Gastroesophageal sphincter (tissue), 4 donors: ENCODE results near the gene TMEM60. TPM values are rescaled to one million over a fixed set of nuclear protein-coding genes. Genes with fewer than 3 reads are reported as not detected.

Experiments
- ATAC-seq: fragments of 150-250 bp; one replicate; pipeline ENCODE4 v1.9.1; 2016; ENCODE audit warnings: mild to moderate bottlenecking, moderate library complexity
- H3K27ac ChIP-seq, 4 donors: fragments of 200-600 bp; sonication (generic) in 3 of 4; 1 replicate in 3 of 4; 2 replicates in 1 of 4; pipeline ENCODE4 v1.5.1; 2016 to 2019
- H3K27me3 ChIP-seq: fragments of 200-600 bp; sonication (generic); one replicate; pipeline ENCODE4 v1.5.1; 2019
- H3K36me3 ChIP-seq, 2 donors: fragments of 200-600 bp; sonication (generic); one replicate each; pipeline ENCODE4 v1.5.1; 2019; ENCODE audit warnings: control low read depth in 1 of 2
- H3K4me1 ChIP-seq, 3 donors: fragments of 200-600 bp; sonication (generic); 1 replicate in 2 of 3; 2 replicates in 1 of 3; pipeline ENCODE4 v1.5.1; 2016 to 2019; ENCODE audit warnings: control low read depth in 2 of 3
- H3K4me3 ChIP-seq, 2 donors: fragments of 200-600 bp; sonication (generic); one replicate each; pipeline ENCODE4 v1.5.1; 2019; ENCODE audit warnings: mild to moderate bottlenecking in 1 of 2, moderate library complexity in 1 of 2
- H3K9me3 ChIP-seq, 3 donors: fragments of 200-600 bp; sonication (generic); one replicate each; pipeline ENCODE4 v1.5.1; 2017 to 2019; ENCODE audit warnings: control low read depth in 2 of 3
- CTCF ChIP-seq, 4 experiments: fragments of 200-600 bp in 2 of 4; fragments of 450-650 bp in 2 of 4; sonication (generic) in 1 of 4; IDR thresholded peaks; one replicate each; pipeline ENCODE4 v1.5.1; 2017 to 2019; ENCODE audit warnings: antibody characterized with exemption in 4 of 4, mild to moderate bottlenecking in 2 of 4, moderate library complexity in 2 of 4
- EP300 ChIP-seq: sonication (generic); formaldehyde crosslinking; IDR thresholded peaks from one replicate; pipeline ENCODE4 v1.6.1; 2017; ENCODE audit warnings: antibody characterized with exemption, mild to moderate bottlenecking
- POLR2A ChIP-seq, 2 donors: fragments of 450-650 bp; IDR thresholded peaks; one replicate each; pipeline ENCODE4 v1.6.1; 2017; ENCODE audit warnings: antibody characterized with exemption in 2 of 2, mild to moderate bottlenecking in 2 of 2, moderate library complexity in 1 of 2
- POLR2AphosphoS5 ChIP-seq: sonication (generic); formaldehyde crosslinking; IDR thresholded peaks from one replicate; pipeline ENCODE4 v1.6.1; 2017; ENCODE audit warnings: antibody characterized with exemption
- WGBS, 2 donors: methylation state at CpG; one replicate each; pipeline ENCODE4 v1.1.5; 2018; ENCODE audit warnings: low coverage in 1 of 2; 5-methylcytosine and 5-hydroxymethylcytosine counted together
- total RNA-seq, 4 donors: library from RNA; depleted of rRNA; stranded (reverse); fragments of >200 nt; gene quantifications; one replicate each; pipeline ENCODE4 v1.1.0, GENCODE V29; 2016

Gene TMEM60
- total RNA-seq, 4 donors from 2014 or later, result 10.6 to 15.7 (median 13.9) TPM

DNA sequence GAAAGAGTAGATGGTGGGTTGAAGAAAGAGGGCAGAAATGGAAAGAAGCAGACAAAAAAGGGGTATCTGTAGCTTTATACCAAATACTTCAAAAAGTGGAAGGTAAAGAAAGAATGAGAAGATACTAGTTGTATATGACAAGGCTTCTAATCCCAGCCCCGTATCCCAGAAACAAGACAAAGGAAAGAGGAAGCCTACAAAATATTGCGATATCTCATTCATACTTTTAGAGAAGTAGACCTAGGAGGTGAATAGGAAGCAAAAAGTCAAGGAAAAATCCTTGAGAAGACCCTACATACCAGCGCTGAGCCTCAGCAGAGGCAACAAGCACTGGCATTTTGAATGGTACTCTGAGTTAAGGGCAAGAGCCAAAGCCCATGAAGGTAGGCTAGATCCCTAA lies 26.9 kb upstream of the TMEM60 start:
- TF ChIP-seq POLR2AphosphoS5 (no peak), CTCF (IDR thresholded peaks at IDR 0.05) (no peak), POLR2A (IDR thresholded peaks at IDR 0.05) (no peak)
- 85% methylated on average over 2 of the region's 3 CpGs; no CpG with 5 or more reads in 1 of the 2 donors for WGBS, 2 donors
- Histone ChIP-seq H3K27ac (no peak overlapping the region), H3K27me3 (no peaks in the 10 kb centered on the region), H3K9me3 (peaks cover 0 to 37% (median 0%) of the 10 kb centered on the region in 3 donors), H3K36me3 (peaks cover 0 to 2% of the 10 kb centered on the region in 2 donors), H3K4me3 (no peak overlapping the region), H3K4me1 (no peaks in the 10 kb centered on the region)
- ATAC-seq, result no peak

GRCh38 chr7:77824636-77825035 lies 26.4 kb upstream of the TMEM60 start:
- no peak overlapping the region for H3K27ac ChIP-seq
- WGBS, 2 donors, result 92 to 100% methylated on average over 3 to 5 of the region's 5 CpGs
- TF ChIP-seq POLR2AphosphoS5, result no peak
- no peak for TF ChIP-seq CTCF (IDR thresholded peaks at IDR 0.05)
- no peak for TF ChIP-seq EP300
- TF ChIP-seq POLR2A (IDR thresholded peaks at IDR 0.05), result no peak

DNA sequence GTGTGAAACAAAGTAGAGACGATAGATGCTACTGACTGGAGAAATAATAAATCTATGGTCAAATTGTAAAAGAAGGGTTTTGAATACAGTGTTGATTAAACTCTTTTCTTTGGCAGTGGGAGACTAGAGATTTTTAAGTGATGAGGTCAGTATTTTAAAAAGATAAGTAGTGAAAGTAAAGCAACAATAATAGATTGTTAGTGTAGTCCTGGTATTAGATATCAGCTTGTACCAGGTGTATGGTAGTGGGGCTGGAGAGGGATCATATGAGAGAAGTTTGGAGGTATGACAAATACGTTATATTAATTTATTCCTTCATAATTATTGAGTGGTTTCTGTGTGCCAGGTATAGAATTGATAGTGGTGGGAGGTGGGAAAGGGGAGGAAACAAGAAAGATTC lies 25.6 kb upstream of the TMEM60 start:
- 81 to 88% methylated on average over 2 of the region's 2 CpGs for WGBS, 2 donors
- no peaks in the 10 kb centered on the region for H3K27me3 ChIP-seq
- H3K36me3 ChIP-seq, result peaks cover 0 to 6% of the 10 kb centered on the region in 2 donors
- no peak for TF ChIP-seq POLR2A (IDR thresholded peaks at IDR 0.05)
- no peak for TF ChIP-seq EP300
- TF ChIP-seq CTCF (IDR thresholded peaks at IDR 0.05), result no peak
- peaks cover 0 to 50% (median 0%) of the 10 kb centered on the region in 3 donors for H3K9me3 ChIP-seq
- ATAC-seq, result no peak
- H3K27ac ChIP-seq, result no peak overlapping the region
- no peak overlapping the region for H3K4me3 ChIP-seq
- no peaks in the 10 kb centered on the region for H3K4me1 ChIP-seq

More at GRCh38 chr7:77824636-77825035, 26.4 kb upstream of the TMEM60 start:
- H3K4me3 ChIP-seq, result no peak overlapping the region
- H3K9me3 ChIP-seq, result peaks cover 0 to 42% (median 0%) of the 10 kb centered on the region in 3 donors
- no peaks in the 10 kb centered on the region for H3K4me1 ChIP-seq
- no peak for ATAC-seq
- no peaks in the 10 kb centered on the region for H3K27me3 ChIP-seq
- peaks cover 0 to 6% of the 10 kb centered on the region in 2 donors for H3K36me3 ChIP-seq

DNA sequence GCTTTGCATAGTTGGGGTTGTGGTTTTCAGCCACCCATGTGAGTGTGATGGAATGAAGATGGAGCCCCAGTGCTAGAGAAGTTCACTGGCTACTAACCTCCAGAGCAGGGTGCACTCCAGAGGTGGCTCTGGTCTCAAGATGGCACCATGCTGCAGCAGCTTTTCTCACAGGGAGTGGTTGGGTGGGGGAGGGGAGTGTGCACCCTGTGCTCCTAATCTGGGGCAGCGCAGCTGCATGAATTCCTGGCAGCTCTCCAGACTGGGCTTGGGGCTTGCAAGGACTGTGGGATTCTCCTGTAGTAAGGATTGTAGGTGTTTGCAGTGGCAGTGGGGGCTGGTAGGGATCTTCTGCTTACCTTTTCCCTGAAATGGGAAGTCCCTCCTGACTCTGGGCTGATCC lies 24.0 kb upstream of the TMEM60 start:
- no peaks in the 10 kb centered on the region for H3K4me1 ChIP-seq
- H3K4me3 ChIP-seq, result no peak overlapping the region
- no peak overlapping the region for H3K27ac ChIP-seq
- TF ChIP-seq EP300, result no peak
- TF ChIP-seq POLR2A (IDR thresholded peaks at IDR 0.05), result no peak
- no peak for TF ChIP-seq CTCF (IDR thresholded peaks at IDR 0.05)
- TF ChIP-seq POLR2AphosphoS5, result no peak
- peaks cover 0 to 13% of the 10 kb centered on the region in 2 donors for H3K36me3 ChIP-seq
- no peak for ATAC-seq
- 0% methylated on average over 1 of the region's 1 CpG; no CpG with 5 or more reads in 1 of the 2 donors for WGBS, 2 donors
- H3K9me3 ChIP-seq, result peaks cover 0 to 55% (median 0%) of the 10 kb centered on the region in 3 donors
- no peaks in the 10 kb centered on the region for H3K27me3 ChIP-seq

- no peak for ATAC-seq
- Histone ChIP-seq H3K36me3 (peaks cover 0 to 24% of the 10 kb centered on the region in 2 donors), H3K4me3 (no peak overlapping the region), H3K4me1 (no peaks in the 10 kb centered on the region), H3K27me3 (no peaks in the 10 kb centered on the region), H3K27ac (no peak overlapping the region), H3K9me3 (peaks cover 0 to 49% (median 0%) of the 10 kb centered on the region in 3 donors)
- 95 to 100% methylated on average over 2 of the region's 2 CpGs for WGBS, 2 donors
- TF ChIP-seq CTCF (IDR thresholded peaks at IDR 0.05) (no peak), EP300 (no peak), POLR2A (IDR thresholded peaks at IDR 0.05) (no peak), POLR2AphosphoS5 (no peak)
Observed at GRCh38 chr7:77820967-77821366, 22.7 kb upstream of the TMEM60 start.
